Esophagus squamous epithelium (tissue), 4 donors: Measurements from ENCODE around the gene ANKRD44.

ENCODE experiments used
- POLR2A ChIP-seq, 4 donors: fragments of 450-650 bp; IDR thresholded peaks; one replicate each; pipeline ENCODE4 v1.6.1; 2017; ENCODE audit warnings: antibody characterized with exemption in 4 of 4, mild to moderate bottlenecking in 4 of 4, moderate library complexity in 3 of 4
- TF ChIP-seq, protein P1 (sequence below), 6 experiments: fragments of 450-650 bp in 4 of 6; fragments of 200-600 bp in 2 of 6; sonication (generic) in 2 of 6; IDR thresholded peaks; one replicate each; pipeline ENCODE4 v1.5.1; 2016 to 2019; ENCODE audit warnings: antibody characterized with exemption in 6 of 6, mild to moderate bottlenecking in 4 of 6, moderate library complexity in 4 of 6

- TF ChIP-seq, protein P1, sequence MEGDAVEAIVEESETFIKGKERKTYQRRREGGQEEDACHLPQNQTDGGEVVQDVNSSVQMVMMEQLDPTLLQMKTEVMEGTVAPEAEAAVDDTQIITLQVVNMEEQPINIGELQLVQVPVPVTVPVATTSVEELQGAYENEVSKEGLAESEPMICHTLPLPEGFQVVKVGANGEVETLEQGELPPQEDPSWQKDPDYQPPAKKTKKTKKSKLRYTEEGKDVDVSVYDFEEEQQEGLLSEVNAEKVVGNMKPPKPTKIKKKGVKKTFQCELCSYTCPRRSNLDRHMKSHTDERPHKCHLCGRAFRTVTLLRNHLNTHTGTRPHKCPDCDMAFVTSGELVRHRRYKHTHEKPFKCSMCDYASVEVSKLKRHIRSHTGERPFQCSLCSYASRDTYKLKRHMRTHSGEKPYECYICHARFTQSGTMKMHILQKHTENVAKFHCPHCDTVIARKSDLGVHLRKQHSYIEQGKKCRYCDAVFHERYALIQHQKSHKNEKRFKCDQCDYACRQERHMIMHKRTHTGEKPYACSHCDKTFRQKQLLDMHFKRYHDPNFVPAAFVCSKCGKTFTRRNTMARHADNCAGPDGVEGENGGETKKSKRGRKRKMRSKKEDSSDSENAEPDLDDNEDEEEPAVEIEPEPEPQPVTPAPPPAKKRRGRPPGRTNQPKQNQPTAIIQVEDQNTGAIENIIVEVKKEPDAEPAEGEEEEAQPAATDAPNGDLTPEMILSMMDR (IDR thresholded peaks at IDR 0.05) = no peak
- no peak for TF ChIP-seq POLR2A (IDR thresholded peaks at IDR 0.05)
These were observed 322.8 kb downstream of the ANKRD44 start for GRCh38 chr2:196987649-196988364.
